Activated T-cell treated with anti-CD3 and anti-CD28 coated beads, Interleukin-2, amount 50 U/mL, for 48 hours (primary cell): ENCODE results near the gene WDR31.
"Not testable (repeated sequence)": the region's sequence is repeated elsewhere in the genome, so short reads cannot be mapped to it uniquely, and the experiment has no call there.

Experiments
- DNase-seq, 2 experiments: peaks; one replicate each; pipeline ENCODE4 v3.0.0-alpha.2; 2020

The WDR31 gene

GRCh38 chr9:113368348-113368981 is 28.4 kb upstream of the WDR31 start:
- no peak for DNase-seq

GRCh38 chr9:113365652-113366051 is 25.6 kb upstream of the WDR31 start:
- DNase-seq, result not testable (repeated sequence)

GRCh38 chr9:113364951-113365350 is 24.9 kb upstream of the WDR31 start:
- no peak for DNase-seq

GRCh38 chr9:113363336-113363735 is 23.3 kb upstream of the WDR31 start:
- no peak for DNase-seq

GRCh38 chr9:113361304-113362018 is 21.4 kb upstream of the WDR31 start:
- DNase-seq, result peak; percentile 52 to 53

GRCh38 chr9:113360242-113360842 is 20.3 kb upstream of the WDR31 start:
- DNase-seq, result no peak

- peak in 1 of 2 experiments; percentile 11 for DNase-seq
Measured at GRCh38 chr9:113359385-113359784, 19.3 kb upstream of the WDR31 start.

GRCh38 chr9:113356686-113357292 is 16.7 kb upstream of the WDR31 start:
- DNase-seq, result no peak

GRCh38 chr9:113355040-113355596 is 15.0 kb upstream of the WDR31 start:
- DNase-seq, result peak in 1 of 2 experiments; percentile 12

GRCh38 chr9:113352411-113352810 is 12.3 kb upstream of the WDR31 start:
- no peak for DNase-seq

GRCh38 chr9:113352006-113352405 is 11.9 kb upstream of the WDR31 start:
- DNase-seq, result no peak

GRCh38 chr9:113350937-113351336 is 10.9 kb upstream of the WDR31 start:
- peak; percentile 54 to 58 for DNase-seq

- peak; percentile 40 to 44 for DNase-seq
Measured at GRCh38 chr9:113350107-113350661, 10.1 kb upstream of the WDR31 start.

- peak; percentile 48 to 61 for DNase-seq
Measured at GRCh38 chr9:113349445-113350094, 9.5 kb upstream of the WDR31 start, which contains the start of gene BSPRY. TSS of gene BSPRY (plus strand) at chr9:113349541. CDS start at chr9:113349580, 39 bp downstream.

- no peak for DNase-seq
Measured at GRCh38 chr9:113349066-113349444, 9.0 kb upstream of the WDR31 start.

GRCh38 chr9:113348437-113348836 is 8.4 kb upstream of the WDR31 start:
- no peak for DNase-seq

GRCh38 chr9:113345671-113346070 is 5.6 kb upstream of the WDR31 start:
- no peak for DNase-seq

- no peak for DNase-seq
Measured at GRCh38 chr9:113345190-113345589, 5.1 kb upstream of the WDR31 start.

GRCh38 chr9:113343732-113344231 is 3.7 kb upstream of the WDR31 start:
- no peak for DNase-seq

GRCh38 chr9:113341712-113342410 is 1.8 kb upstream of the WDR31 start:
- no peak for DNase-seq

GRCh38 chr9:113337714-113338113 is 2.4 kb downstream of the WDR31 start:
- DNase-seq, result no peak

GRCh38 chr9:113331780-113332179 is 8.3 kb downstream of the WDR31 start:
- no peak for DNase-seq
